ENCODE data around the gene ALS2CL. TPM values are rescaled to one million over a fixed set of nuclear protein-coding genes. Genes with fewer than 3 reads are reported as not detected.

Gene ALS2CL
- total and polyA plus RNA-seq, 2 donors (not counting 3 experiments of a cell fraction or from before 2014, with no cell fraction given), result 7.8 to 10.1 TPM

- H3K9ac ChIP-seq (replicated peaks; ENCODE audit: extremely low read depth, insufficient read depth, low read length), result no peak overlapping the region
- no peak overlapping the region for H3K4me3 ChIP-seq (replicated peaks in 1 of 3; ENCODE audit: insufficient read depth in 1 of 3, low read depth in 1 of 3, low read length in 3 of 3)
- H4K20me1 ChIP-seq (replicated peaks; ENCODE audit: control insufficient read depth, extremely low read depth, insufficient read depth, low read length), result no peaks in the 10 kb centered on the region
- CTCF ChIA-PET, result interaction anchor here (1.0 to 1.4 kb wide), 2 partner anchors 9 to 156 kb away, joined by 5 to 6 read pairs; no protein-coding TSS in a partner anchor
- no TSS peak for BruUV-seq (replicated peaks)
- DNase-seq (ENCODE audit: low read depth, low spot score) (no peak), FAIRE-seq (no peak)
- POLR2A ChIA-PET, result no interaction called here
- dilution Hi-C loops (cut with MboI; ENCODE audit: extremely low pct_ligation_motif_present, low sequenced_read_pairs), result no loop called here
- H2AFZ ChIP-seq (ENCODE audit: low read depth, low read length), result no peak overlapping the region
- no peaks in the 10 kb centered on the region for H3K36me3 ChIP-seq (ENCODE audit: control insufficient read depth in 2 of 2, extremely low read depth in 1 of 2, insufficient read depth in 2 of 2, low read length in 2 of 2)
- intact Hi-C loops (cut with micrococcal nuclease), result no loop called here
- H3K4me2 ChIP-seq (ENCODE audit: insufficient read depth, low read length), result no peak overlapping the region
- no peaks in the 10 kb centered on the region for H3K9me3 ChIP-seq (replicated peaks; ENCODE audit: control insufficient read depth, insufficient read depth, low read length)
- H3K27ac ChIP-seq (ENCODE audit: insufficient read depth, low read depth, low read length), result no peak overlapping the region
- H3K27me3 ChIP-seq (ENCODE audit: control insufficient read depth in 2 of 2, insufficient read depth in 2 of 2, low read length in 2 of 2), result peaks cover 10 to 13% of the 10 kb centered on the region in 2 experiments
- no peaks in the 10 kb centered on the region for H3K79me2 ChIP-seq (ENCODE audit: control insufficient read depth, insufficient read depth, low read length)
- no peaks in the 10 kb centered on the region for H3K9me1 ChIP-seq (replicated peaks; ENCODE audit: control insufficient read depth, extremely low read depth, insufficient read depth, low read length)
- TF ChIP-seq CTCF (IDR thresholded peaks at IDR 0.05; ENCODE audit: extremely low read depth in 1 of 2, insufficient read depth in 1 of 2, low read depth in 1 of 2, low read length in 2 of 2), result no peak
- no peak for TF ChIP-seq MYC (IDR thresholded peaks at IDR 0.05; ENCODE audit: low read depth, low read length)
- TF ChIP-seq POLR2A (IDR thresholded peaks at IDR 0.05; ENCODE audit: low read depth, low read length), result no peak
- no peak for TF ChIP-seq POLR2AphosphoS5 (IDR thresholded peaks at IDR 0.05; ENCODE audit: insufficient read depth, low read depth, low read length)
- H3K4me1 ChIP-seq (ENCODE audit: control insufficient read depth, extremely low read depth, insufficient read depth, low read length), result no peaks in the 10 kb centered on the region
Measured at GRCh38 chr3:46639221-46639620, 54.3 kb downstream of the ALS2CL start.

- DNase-seq (ENCODE audit: low read depth, low spot score), result no peak
- no peaks in the 10 kb centered on the region for H4K20me1 ChIP-seq (replicated peaks; ENCODE audit: control insufficient read depth, extremely low read depth, insufficient read depth, low read length)
- H3K36me3 ChIP-seq (ENCODE audit: control insufficient read depth in 2 of 2, extremely low read depth in 1 of 2, insufficient read depth in 2 of 2, low read length in 2 of 2), result no peaks in the 10 kb centered on the region
- H3K27ac ChIP-seq (ENCODE audit: insufficient read depth, low read depth, low read length), result no peak overlapping the region
- no peak for TF ChIP-seq EZH2 (IDR thresholded peaks at IDR 0.05; ENCODE audit: borderline replicate concordance, low read depth, low read length, severe bottlenecking)
- TF ChIP-seq, protein P1, sequence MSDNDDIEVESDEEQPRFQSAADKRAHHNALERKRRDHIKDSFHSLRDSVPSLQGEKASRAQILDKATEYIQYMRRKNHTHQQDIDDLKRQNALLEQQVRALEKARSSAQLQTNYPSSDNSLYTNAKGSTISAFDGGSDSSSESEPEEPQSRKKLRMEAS (IDR thresholded peaks at IDR 0.05; ENCODE audit: insufficient read depth, insufficient read length), result no peak
- TF ChIP-seq POLR2A (IDR thresholded peaks at IDR 0.05; ENCODE audit: low read depth, low read length), result no peak
- no peak for TF ChIP-seq GATA2 (IDR thresholded peaks at IDR 0.05; ENCODE audit: insufficient read depth, insufficient read length, low read depth, low read length)
- no peak for TF ChIP-seq FOS (IDR thresholded peaks at IDR 0.05; ENCODE audit: borderline replicate concordance, insufficient read depth, low read length)
- TF ChIP-seq POLR2AphosphoS5 (IDR thresholded peaks at IDR 0.05; ENCODE audit: insufficient read depth, low read depth, low read length), result no peak
- no peak for TF ChIP-seq JUN (IDR thresholded peaks at IDR 0.05; ENCODE audit: borderline replicate concordance, insufficient read depth, insufficient read length, low read depth)
- H3K27me3 ChIP-seq (ENCODE audit: control insufficient read depth in 2 of 2, insufficient read depth in 2 of 2, low read length in 2 of 2), result peaks cover 2 to 5% of the 10 kb centered on the region in 2 experiments
- no peak overlapping the region for H3K4me2 ChIP-seq (ENCODE audit: insufficient read depth, low read length)
- H3K9me1 ChIP-seq (replicated peaks; ENCODE audit: control insufficient read depth, extremely low read depth, insufficient read depth, low read length), result no peaks in the 10 kb centered on the region
- dilution Hi-C loops (cut with MboI; ENCODE audit: extremely low pct_ligation_motif_present, low sequenced_read_pairs) (no loop called here), intact Hi-C loops (cut with micrococcal nuclease) (no loop called here)
- H3K9me3 ChIP-seq (replicated peaks; ENCODE audit: control insufficient read depth, insufficient read depth, low read length), result no peaks in the 10 kb centered on the region
- H3K9ac ChIP-seq (replicated peaks; ENCODE audit: extremely low read depth, insufficient read depth, low read length), result no peak overlapping the region
- peaks cover 5% of the 10 kb centered on the region for H3K4me1 ChIP-seq (ENCODE audit: control insufficient read depth, extremely low read depth, insufficient read depth, low read length)
- ChIA-PET POLR2A (no interaction called here), CTCF (interaction anchor here (1.0 to 8.2 kb wide), 2 partner anchors 145 to 185 kb away, joined by 3 to 260 read pairs; no protein-coding TSS in a partner anchor)
- H3K4me3 ChIP-seq (replicated peaks in 1 of 3; ENCODE audit: insufficient read depth in 1 of 3, low read depth in 1 of 3, low read length in 3 of 3), result no peak overlapping the region
- no TSS peak for BruUV-seq (replicated peaks)
- no peaks in the 10 kb centered on the region for H3K79me2 ChIP-seq (ENCODE audit: control insufficient read depth, insufficient read depth, low read length)
- FAIRE-seq, result no peak
- H2AFZ ChIP-seq (ENCODE audit: low read depth, low read length), result no peak overlapping the region
Measured at GRCh38 chr3:46634856-46635255, 58.6 kb downstream of the ALS2CL start.

Data from endothelial cell of umbilical vein (primary cell).